ENCODE measurements around the gene KCNJ14.
A peak's percentile ranks its signal among the peaks of the same experiment; 100 is the strongest.
"Not testable (repeated sequence)": the region's sequence is repeated elsewhere in the genome, so short reads cannot be mapped to it uniquely, and the experiment has no call there.

The KCNJ14 gene

DNA sequence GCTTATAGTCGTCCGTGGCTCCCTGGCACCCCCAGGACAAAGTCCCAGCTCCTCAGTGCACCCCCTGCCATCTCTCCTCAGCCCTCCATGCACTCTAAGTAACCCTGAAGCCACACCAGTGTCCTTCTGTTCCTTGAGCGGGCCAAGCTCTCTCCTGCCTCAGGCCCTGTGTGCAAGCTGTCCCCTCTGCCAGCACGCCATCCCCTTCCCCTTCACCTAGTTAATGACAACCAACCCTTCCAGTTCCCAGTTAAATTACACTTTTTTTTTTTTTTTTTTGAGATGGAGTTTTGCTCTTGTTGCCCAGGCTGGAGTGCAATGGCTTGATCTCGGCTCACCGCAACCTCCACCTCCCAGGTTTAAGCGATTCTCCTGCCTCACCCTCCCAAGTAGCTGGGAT, 33.1 kb downstream of the KCNJ14 start:
- not testable (repeated sequence) for DNase-seq (ENCODE audit: low read depth)

DNA sequence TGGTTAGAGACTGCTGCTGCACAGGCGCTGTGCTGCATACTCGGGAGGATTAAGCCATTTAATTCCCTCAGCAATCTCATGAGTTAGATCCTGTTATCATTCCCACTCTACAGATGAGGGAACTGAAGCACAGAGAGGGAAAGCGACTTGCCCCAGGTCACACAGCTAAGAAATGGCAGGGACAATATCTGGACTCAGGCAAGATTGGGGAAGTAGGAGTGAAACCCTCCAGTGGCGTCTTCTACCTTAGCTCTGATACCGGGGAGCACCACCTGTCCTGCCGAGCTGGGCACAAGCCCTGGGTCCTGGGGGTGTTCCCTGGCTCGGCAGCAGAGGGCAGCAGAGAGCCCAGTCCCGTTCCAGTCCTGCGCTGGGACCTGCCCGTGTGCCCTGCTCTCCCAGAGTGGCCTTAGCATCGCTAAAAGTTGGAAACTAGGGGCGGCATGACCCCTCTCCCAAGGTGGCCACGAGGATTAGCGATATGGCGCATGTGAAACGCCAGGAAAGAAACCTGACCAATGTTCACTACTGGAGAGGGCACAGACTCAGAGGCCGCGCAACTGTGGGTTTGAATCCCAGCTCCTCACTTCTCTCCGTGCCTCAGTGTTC, 34.3 kb downstream of the KCNJ14 start:
- no peak for DNase-seq (ENCODE audit: low read depth)

DNA sequence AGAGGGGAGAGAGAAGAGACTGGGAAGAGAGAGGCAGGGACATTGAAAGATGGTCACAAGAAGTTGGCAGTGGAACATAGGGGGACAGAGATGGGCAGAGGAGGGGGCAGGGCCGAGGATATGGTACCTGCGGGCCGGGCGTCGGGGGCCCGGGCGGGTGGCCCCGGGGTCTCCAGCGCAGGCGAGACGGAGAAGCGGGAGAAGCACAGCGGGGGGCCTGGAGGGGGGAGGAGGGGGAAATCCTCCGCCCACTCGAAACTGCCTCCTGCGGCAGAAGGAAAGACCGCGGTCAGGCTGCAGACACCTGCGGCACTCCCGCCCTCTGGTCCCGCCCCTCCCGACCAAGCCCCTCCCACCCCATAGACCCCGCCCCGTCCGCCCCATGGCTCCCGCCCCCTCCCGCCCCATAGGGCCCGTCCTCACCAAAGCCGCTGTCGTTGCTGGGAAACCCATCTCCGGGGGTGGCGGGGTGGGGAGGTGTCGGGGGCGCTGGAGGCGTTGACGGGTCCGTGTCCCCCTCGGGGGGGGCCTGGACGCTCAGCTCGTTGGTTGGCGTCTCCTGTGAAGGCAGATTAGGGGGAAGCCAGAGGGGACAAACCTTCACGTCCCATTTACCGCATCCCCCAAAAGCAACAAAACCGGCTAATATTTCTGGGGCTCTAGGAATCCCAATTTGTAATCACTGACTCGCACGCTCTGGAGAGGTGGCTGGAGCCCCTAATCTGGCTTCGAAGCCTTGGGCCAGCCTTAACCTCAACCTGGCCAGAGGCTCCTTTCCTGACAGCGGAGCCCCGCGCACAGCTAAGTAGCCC, 35.8 kb downstream of the KCNJ14 start:
- DNase-seq (ENCODE audit: low read depth), result no peak

DNA sequence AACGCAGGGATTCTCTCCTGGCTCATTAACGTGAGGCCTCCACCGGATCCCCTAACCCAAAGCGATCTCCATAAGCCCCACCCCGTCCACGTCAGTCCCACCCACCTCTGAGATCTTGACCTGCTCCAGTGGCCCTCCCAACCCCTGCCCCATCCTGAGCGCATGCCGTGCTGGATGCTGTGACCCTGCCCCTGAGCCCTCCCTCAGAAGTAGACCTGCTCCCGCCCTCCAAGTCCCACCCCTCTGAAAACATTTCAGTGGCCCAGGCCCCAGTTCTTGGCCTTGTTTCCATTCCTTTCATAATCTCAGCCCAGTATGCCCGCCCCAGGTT, 36.4 kb downstream of the KCNJ14 start:
- DNase-seq (ENCODE audit: low read depth), result no peak

DNA sequence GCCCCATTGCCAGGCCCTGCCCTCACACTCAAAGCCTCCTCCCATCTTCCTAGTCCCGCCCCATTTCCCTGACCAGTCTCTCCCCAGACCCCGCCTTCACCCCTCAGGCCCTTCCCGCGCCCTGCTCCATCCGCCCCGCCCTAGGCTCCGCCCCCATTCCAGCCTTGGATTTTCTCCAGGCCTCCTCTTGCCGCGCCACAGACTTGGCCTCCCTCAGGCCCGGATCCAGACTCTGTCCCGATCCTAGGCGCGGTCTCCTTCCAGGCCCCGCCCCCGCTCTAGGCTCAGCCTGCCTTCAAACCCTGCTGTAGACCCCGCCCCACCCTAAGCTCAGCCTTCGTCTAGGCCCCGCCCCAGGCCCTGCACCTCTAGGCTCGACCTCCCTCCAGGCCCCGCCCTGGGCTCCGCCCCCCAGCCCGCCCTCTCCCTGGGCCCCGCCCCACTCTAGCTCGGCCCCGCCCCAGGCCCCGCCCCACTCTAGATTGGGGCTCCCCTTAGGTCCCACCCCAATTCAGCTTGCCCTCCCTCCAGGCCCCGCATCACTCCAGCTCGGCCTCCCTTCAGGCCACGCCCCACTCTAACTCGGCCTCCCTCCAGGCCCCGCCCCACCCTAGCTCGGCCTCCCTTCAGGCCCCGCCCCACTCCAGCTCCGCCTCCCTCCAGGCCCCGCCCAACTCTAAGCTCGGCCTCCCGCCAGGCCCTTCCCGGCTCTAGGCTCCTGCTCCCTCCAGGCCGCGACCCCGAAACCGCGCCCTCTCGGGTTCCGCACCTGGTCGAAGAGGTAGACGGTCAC, 37.7 kb downstream of the KCNJ14 start:
- DNase-seq (ENCODE audit: low read depth), result peak; percentile 93

DNA sequence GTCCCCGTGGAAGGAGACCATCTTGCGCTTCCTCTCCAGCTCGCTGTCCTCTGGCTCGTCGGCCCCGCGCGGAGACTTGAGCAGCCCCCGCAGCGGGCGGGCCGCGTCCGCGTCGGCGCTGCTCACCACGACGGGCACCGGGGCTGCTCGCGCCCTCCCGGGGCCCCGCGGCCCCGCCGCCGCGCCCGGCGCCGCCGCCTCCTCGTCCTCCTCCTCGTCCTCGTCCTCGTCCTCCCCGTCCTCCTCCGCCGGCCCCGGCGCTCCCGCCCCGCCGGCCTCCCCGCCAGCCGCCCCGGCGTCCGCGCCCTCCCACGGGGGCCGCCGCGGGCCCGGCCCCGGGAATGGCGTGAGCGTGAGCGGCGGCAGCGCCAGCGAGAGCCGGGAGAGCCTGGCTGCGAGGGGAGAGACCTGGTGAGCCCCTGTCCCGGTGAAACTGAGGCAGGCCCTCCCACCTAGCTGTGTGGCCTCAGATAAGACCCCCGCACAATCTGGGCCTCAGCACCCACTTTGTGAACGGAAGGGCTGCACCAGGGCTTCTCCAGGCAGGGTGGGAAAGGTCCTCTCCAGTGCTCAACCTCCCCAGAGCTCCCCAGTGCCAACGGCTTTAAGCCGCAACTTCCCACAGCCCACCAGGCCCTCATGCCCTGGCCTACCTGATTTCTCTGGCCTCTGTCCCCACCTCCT, 38.5 kb downstream of the KCNJ14 start:
- DNase-seq (ENCODE audit: low read depth), result no peak

DNA sequence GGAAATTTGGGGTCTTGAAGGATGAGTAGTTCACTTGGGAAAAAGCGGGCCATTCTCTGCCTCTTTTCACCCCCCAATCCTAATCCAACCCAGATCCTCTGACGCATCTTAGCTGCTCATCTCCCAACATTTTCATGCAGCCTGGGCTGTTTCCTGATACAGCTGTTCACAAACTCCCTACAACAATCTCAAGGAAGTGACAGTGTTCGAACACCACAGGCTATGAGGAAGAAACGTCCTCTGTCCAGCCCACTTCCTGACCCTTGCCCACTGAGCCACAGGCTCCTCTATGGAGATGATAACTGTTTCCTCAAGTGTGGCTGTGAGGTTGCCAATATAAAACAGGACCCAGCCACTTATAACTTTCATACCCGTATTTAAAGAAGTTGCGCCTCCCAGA, 40.0 kb downstream of the KCNJ14 start:
- DNase-seq (ENCODE audit: low read depth), result no peak

DNA sequence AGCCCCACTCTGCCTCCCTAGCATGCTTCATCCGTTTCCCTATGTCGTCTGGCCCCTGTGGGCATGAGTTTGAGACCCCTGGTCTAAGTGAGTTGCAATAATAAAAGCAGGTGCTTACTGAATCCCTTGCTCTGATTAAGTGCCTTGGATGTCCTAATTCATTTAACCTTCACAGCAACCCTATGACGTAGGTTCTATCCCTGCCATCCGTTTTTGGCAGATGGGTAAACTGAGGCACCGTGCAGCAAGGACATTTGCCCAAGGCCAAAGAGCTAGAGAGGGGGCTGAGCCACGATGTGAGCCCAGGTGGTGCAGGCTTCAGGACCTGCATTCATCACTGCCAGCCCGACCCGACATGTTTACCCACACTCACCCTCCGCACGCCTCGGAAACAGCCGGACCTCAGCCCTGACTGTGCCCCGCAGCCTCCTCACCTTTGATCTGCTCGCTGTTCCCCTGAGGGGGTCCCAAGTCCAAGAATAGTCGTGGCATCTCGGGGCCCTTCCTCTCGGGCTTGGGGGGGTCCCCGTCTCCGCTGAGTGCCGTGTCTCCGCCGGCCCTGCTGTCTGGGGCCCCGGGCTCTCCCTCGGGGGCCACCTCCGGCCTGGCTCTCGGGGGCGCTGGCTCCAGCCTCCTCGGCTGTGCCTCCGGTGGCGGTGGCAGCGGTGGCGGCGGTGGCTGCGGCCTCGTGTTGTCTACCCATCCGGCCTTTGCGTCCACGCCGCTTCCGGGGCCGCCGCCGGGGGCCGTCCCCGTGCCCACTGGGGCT, 41.8 kb downstream of the KCNJ14 start:
- DNase-seq (ENCODE audit: low read depth), result no peak

DNA sequence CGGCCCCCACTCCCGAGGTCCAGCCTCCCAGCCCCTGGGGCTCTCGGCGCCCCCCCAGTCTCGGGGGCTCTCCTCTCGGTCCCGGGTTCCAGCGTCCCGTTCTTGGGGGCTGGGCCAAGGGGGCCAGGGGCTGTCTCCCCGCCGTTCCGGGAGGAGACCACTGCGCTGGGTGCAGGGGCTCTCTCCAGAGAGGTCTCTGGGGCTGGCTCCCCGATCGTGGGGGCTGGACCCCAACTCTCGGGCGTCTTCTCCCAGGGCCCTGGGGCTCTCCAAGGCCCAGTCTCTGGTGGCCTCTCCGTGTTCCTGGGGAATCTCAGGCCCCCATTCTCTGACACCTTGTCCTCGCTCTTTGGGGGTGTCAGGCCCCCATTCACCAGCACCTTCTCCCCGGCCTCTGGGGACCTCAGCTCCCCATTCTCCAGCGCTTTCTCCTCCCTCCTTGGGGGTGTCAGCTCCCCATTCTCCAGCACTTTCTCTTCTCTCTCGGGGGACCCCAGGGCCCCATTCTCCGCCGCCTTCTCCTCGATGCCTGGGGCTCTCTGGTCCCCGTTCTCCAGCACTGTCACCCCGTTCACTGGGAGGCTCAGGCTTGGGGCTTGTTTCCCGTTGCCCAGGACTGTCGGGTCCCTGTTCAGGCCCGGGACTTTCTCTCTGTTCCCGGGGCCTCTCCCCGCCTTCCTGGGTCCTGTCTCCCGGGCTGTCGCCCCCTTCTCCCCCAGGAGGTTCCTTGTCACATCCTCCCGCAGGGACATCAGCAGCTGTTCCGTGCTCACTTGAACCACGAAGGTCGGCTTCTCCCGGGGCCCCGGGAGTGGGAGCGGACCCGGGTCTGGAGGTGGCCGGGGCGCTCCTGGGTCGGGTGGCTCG, 42.6 kb downstream of the KCNJ14 start:
- DNase-seq (ENCODE audit: low read depth), result no peak

DNA sequence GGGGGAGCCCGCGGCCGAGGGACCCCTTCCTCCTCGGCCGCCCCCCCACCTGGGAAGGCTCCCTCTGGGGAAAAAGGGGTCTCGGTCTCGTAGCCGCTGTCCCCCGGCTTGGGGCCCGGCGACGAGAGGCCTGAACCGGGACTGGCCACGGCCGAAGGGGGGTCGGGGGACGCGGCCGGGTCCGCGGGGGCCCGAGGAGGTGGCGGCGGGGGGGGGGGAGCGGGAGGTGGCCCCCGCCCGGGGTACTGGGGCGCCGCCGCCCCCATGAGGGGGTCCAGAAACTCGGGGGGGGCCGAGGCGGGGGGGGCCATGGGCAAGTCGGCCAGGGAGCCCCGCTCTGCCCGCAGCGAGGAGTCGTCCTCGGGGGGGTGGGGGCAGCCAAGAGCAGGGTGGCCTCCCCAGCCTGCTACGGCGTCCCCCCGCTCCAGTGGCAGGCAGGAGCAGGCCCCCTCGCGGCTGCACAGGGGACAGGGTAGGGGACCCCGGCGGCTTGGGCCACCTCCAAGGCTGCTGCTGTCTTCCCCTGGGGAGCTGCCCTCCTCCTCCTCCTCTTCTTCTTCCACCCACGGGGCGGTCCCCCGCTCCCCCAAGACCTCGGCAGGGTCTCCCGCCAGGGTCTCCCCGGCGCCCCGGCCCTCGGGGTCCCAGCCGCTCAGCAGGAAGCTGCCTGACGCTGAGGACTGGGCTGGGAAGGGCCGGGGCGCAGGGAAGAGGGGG, 43.4 kb downstream of the KCNJ14 start:
- no peak for DNase-seq (ENCODE audit: low read depth)

DNA sequence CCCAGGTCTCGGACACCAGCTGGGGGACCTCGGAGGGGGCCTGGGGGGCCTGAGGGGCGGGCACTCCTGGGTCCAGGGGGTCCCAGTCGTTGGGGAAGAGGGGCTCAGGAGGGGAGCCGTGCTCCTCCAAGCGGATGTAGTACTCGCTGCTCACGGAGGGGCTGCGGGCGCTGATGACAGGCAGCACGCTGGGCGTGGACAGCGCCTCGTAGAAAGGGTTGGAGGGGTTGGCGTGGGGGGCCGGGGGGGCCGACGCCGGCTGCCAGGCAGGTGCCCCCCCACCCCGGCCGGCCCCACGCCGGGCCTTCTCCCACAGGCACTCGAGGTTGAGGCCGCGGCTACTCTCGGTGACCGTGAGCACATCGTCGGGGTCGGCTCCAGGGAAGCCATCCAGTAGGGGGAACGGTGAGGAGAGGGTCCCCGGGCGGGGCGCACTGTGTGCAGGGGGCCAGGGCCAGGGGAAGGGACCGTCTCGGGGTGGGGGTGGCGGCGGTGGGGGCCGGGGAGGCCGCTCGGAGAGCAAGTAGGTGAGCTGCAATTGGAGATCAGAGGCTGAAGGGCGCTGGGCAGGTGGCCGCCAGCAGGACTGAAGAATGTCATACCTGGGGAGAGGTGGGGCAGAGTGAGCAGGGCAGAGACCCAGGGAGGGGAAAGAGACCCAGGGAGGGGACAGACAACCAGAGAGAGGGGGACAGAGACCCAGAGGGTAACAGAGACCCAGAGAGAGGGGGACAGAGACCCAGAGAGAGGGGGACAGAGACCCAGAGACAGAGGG, 44.1 kb downstream of the KCNJ14 start:
- DNase-seq (ENCODE audit: low read depth), result no peak

DNA sequence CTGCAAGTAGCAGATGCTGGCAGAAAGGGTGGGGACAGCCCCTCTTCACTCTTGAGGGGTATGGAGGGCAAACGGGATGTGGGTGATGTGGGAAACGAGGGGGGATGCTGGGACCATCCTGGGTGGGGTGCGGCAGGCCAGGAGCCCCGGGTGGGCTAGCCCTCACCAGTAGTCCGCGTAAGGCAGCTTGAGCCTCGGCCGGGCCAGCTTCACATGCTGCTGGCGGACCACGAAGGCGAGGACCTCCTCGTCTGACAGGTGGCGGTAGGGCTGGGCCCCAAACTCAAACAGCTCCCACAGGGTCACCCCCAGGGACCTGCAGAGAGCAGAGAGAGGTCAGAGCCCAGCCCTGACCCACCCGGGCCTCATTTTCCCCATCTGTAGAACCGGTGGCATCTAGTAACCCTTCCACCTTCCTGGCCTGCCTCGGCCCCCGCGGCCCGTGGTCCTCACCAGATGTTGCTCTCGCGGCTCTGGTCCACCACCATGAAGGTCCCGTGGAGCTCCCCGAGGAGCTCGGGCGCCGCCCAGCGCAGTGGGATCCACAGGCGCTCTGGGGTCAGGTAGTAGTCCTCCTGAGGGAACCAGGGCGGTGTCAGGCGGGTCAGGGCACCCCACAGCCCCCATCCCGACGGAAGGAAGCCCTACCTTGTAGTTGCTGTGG, 45.6 kb downstream of the KCNJ14 start:
- no peak for DNase-seq (ENCODE audit: low read depth)

DNA sequence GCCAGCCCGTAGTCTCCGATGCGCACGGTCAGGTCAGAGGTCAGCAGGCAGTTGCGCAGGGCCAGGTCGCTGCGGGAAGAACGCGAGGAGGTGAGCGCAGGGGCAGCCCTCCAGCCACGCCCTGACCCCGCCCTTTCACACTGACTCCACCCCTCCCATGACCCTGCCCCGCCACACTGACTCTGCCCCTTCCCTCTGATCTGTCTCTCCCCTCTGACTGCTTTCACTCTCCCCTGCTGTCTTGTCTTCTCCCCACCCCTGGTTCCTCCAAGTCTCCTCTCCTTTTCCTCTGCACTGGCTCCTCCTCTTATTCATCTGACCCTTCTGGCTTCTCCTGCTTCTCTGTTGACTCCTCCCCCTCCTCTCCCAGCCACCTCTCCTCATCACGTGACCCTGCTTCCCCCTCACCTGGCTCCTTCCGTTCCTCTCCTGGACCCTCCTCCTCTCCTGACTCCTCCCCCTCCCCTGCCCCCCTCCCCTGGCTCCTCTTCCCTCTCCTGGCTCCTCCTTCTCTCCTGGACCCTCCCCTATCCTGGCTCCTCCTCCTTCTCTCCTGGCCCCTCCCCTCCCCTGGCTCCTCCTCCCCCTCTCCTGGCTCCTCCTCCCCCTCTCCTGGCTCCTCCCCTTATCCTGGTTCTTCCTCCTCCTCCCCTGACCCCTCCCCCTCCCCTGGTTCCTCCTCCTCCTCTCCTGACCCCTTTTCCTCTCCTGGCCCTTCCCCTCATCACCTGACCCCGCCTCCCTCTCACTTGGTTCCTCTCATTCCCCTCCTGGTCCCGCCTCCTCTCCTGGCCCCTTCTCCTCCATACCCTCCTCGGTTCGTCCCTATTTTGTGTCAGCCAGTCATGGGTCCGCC, 46.3 kb downstream of the KCNJ14 start:
- DNase-seq (ENCODE audit: low read depth), result no peak

DNA sequence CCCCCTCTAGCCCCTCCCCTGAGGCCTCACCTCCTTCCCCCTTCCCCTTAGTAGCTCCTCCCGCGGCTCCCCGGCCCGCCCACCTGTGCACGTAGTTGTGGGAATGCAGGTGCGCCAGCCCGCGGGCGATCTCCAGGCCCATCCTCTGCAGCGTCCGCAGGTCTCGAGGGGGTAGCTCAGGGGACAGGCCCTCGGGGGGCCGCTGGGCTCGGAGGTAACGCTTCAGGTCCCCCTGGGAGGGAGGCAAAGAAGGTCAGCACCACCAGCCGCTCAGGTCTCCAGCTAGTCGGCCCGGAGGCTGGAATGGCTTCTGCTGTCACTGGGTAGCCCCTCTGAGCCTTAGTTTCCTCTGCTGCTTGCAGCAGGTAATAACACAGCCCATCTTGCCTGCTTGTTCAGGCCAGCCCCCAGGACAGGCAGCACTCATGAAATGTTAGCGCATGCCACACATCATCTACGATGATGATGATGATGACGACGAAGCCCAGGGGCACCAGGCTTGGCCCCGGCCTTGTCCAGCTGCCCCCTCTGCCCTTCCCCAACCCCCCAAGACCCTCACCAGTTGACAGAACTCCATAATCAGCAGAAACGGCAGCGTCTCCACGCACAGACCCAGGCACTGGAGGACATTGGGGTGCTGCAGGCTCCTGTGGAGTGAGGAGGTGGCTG, 47.1 kb downstream of the KCNJ14 start:
- no peak for DNase-seq (ENCODE audit: low read depth)

DNA sequence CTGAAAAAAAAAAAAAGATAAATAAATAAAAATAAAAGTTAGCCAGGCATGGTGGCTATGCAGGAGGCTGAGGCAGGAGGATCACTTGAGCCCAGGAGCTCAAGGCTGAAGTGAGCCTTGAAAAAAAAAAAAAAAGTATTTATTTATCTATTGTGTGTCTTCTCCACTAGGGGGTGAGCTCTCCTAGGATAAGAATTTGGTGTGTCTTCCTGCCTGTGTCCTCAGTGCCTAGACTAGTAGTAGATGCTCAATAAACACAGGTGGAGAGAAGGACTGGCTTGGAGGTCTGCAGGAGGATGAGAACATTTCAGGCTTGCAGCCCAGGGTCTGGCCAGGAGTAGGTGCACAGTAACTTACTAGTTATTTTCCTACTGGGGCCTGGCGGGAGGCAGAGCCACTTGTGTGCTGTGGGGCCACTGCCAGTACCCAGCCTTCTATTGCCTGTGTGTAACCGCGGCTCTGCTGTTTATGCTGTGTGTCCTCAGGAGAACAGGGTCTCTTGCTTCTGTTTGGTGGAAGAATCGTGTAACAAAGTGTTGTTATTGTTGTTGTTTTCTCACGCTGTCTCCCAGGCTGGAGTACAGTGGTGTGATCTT, 50.9 kb downstream of the KCNJ14 start:
- peak; percentile 18 for DNase-seq (ENCODE audit: low read depth)

DNA sequence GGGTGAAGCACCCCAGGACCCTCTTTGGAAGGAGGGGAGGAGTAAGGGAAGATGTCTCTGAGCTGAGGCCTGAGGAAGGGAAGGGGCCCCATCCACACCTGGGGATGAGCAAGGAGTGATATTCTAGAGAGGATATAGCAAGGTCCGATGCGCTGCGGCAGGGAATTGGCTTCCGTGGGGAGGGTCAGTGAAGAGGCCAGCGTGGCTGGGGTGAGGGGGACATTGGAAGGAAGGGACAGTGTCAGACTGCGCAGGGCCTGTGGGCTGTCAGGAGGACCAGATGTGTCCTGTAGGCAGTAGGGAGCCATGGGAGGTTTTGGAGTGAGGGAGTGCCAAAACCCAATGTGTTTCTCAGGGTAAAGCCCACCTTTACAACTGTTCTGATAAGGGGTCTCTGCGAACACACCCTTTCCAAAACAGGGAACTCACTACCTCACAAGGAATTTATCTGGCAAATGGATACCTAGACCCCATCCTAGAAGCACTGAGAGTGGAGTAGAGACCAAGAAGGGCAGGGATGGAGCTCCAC, 52.6 kb downstream of the KCNJ14 start:
- DNase-seq (ENCODE audit: low read depth), result no peak
